ENCODE measurements around the gene SPG7. TPM values are rescaled to one million over a fixed set of nuclear protein-coding genes. Genes with fewer than 3 reads are reported as not detected.
A peak's percentile ranks its signal among the peaks of the same experiment; 100 is the strongest.

Gene SPG7
- total RNA-seq, 1 donor from 2014 or later: 95.0 TPM

GRCh38 chr16:89545044-89545830 is 37.0 kb downstream of the SPG7 start:
- Histone ChIP-seq H3K4me3 (no peak overlapping the region), H3K9me3 (no peaks in the 10 kb centered on the region), H3K27ac (no peak overlapping the region), H3K4me1 (no peaks in the 10 kb centered on the region), H3K36me3 (peaks cover 56% of the 10 kb centered on the region), H3K27me3 (no peaks in the 10 kb centered on the region)
- intact Hi-C loops (cut with DNase I): no loop called here
- no peak for TF ChIP-seq CTCF (IDR thresholded peaks at IDR 0.05)
- DNase-seq: no peak
- no peak for ATAC-seq

- H3K36me3 ChIP-seq: peaks cover 56% of the 10 kb centered on the region
- H3K9me3 ChIP-seq: no peaks in the 10 kb centered on the region
- no peaks in the 10 kb centered on the region for H3K27me3 ChIP-seq
- ATAC-seq (peak; percentile 85), DNase-seq (peak; percentile 82)
- no peak for TF ChIP-seq CTCF (IDR thresholded peaks at IDR 0.05)
- H3K4me3 ChIP-seq: no peak overlapping the region
- intact Hi-C loops (cut with DNase I): no loop called here
- H3K27ac ChIP-seq: no peak overlapping the region
- no peaks in the 10 kb centered on the region for H3K4me1 ChIP-seq
These were observed 37.8 kb downstream of the SPG7 start for GRCh38 chr16:89545831-89546574.

- Histone ChIP-seq H3K27ac (no peak overlapping the region), H3K27me3 (no peaks in the 10 kb centered on the region), H3K4me1 (no peaks in the 10 kb centered on the region), H3K9me3 (no peaks in the 10 kb centered on the region), H3K4me3 (no peak overlapping the region), H3K36me3 (peaks cover 62% of the 10 kb centered on the region)
- ATAC-seq: no peak
- DNase-seq: no peak
- no peak for TF ChIP-seq CTCF (IDR thresholded peaks at IDR 0.05)
- intact Hi-C loops (cut with DNase I): no loop called here
These were observed 38.6 kb downstream of the SPG7 start for GRCh38 chr16:89546781-89547180.

GRCh38 chr16:89547291-89547690 is 39.1 kb downstream of the SPG7 start:
- ATAC-seq (no peak), DNase-seq (no peak)
- Histone ChIP-seq H3K27ac (no peak overlapping the region), H3K27me3 (no peaks in the 10 kb centered on the region), H3K36me3 (peaks cover 62% of the 10 kb centered on the region), H3K4me3 (no peak overlapping the region), H3K4me1 (no peaks in the 10 kb centered on the region), H3K9me3 (no peaks in the 10 kb centered on the region)
- intact Hi-C loops (cut with DNase I): no loop called here
- TF ChIP-seq CTCF (IDR thresholded peaks at IDR 0.05): no peak

- H3K27ac ChIP-seq: no peak overlapping the region
- peaks cover 64% of the 10 kb centered on the region for H3K36me3 ChIP-seq
- no peaks in the 10 kb centered on the region for H3K4me1 ChIP-seq
- no peak overlapping the region for H3K4me3 ChIP-seq
- H3K9me3 ChIP-seq: no peaks in the 10 kb centered on the region
- TF ChIP-seq CTCF (IDR thresholded peaks at IDR 0.05): no peak
- intact Hi-C loops (cut with DNase I): no loop called here
- ATAC-seq (no peak), DNase-seq (no peak)
- no peaks in the 10 kb centered on the region for H3K27me3 ChIP-seq
These were observed 39.7 kb downstream of the SPG7 start for GRCh38 chr16:89547860-89548259.
